MCF 10A (cell line): Measurements from ENCODE around the gene ARL14. TPM values are rescaled to one million over a fixed set of nuclear protein-coding genes. Genes with fewer than 3 reads are reported as not detected.

Experiments used
- BruUV-seq: library from RNA; stranded (reverse); fragments of 400-500 nt; replicated peaks from 2 replicates; lab custom pipeline; 2021; lab: Mats Ljungman, UMichigan
- CTCF ChIA-PET: fragments of 300-600 bp; sonication (Branson Sonifier 250); formaldehyde crosslinking; extraction: SDS; loops from one replicate; lab custom pipeline; 2021; ENCODE audit warnings: antibody characterized with exemption, inconsistent platforms; lab: Yijun Ruan, JAX
- POLR2A ChIA-PET: fragments of 300-600, 350-650 bp; sonication (Branson Sonifier 250); formaldehyde crosslinking; extraction: SDS; loops from one replicate; lab custom pipeline; 2020; ENCODE audit warnings: antibody characterized with exemption, inconsistent platforms; lab: Yijun Ruan, JAX
- DNase-seq: peaks from one replicate; pipeline ENCODE4 v3.0.0-alpha.2; 2018; ENCODE audit not compliant: unreplicated experiment
- H3K27ac Mint-ChIP-seq: one replicate; pipeline ENCODE4 v1.8.0; 2022; ENCODE audit warnings: mild to moderate bottlenecking, low read depth, mixed read lengths; ENCODE audit not compliant: unreplicated experiment
- H3K27me3 Mint-ChIP-seq: one replicate; pipeline ENCODE4 v1.8.0; 2022; ENCODE audit warnings: mixed read lengths; ENCODE audit not compliant: insufficient read depth, unreplicated experiment
- H3K36me3 Mint-ChIP-seq: one replicate; pipeline ENCODE4 v1.8.0; 2022; ENCODE audit warnings: mild to moderate bottlenecking, moderate library complexity, mixed read lengths; ENCODE audit not compliant: insufficient read depth, unreplicated experiment
- H3K4me1 Mint-ChIP-seq: one replicate; pipeline ENCODE4 v1.8.0; 2022; ENCODE audit warnings: mixed read lengths; ENCODE audit not compliant: insufficient read depth, unreplicated experiment
- H3K4me3 Mint-ChIP-seq: one replicate; pipeline ENCODE4 v1.8.0; 2022; ENCODE audit warnings: mild to moderate bottlenecking, moderate library complexity, mixed read lengths; ENCODE audit not compliant: unreplicated experiment
- H3K9me3 Mint-ChIP-seq: one replicate; pipeline ENCODE4 v1.8.0; 2022; ENCODE audit warnings: mixed read lengths; ENCODE audit not compliant: unreplicated experiment
- CTCF ChIP-seq: fragments of 200-600 bp; IDR thresholded peaks from one replicate; pipeline ENCODE4 v1.8.0; 2022; ENCODE audit warnings: antibody characterized with exemption, mild to moderate bottlenecking; ENCODE audit not compliant: unreplicated experiment
- intact Hi-C: fragments of 100-400 bp; cut with micrococcal nuclease; formaldehyde crosslinking; loops from 2 replicates; pipeline ENCODE4 v1.14.1; 2022
- total RNA-seq: library from RNA; stranded (reverse); gene quantifications from 2 replicates; pipeline ENCODE4 v1.2.3, GENCODE V29; 2022

The ARL14 gene
- total RNA-seq, 1 experiment from 2014 or later = 0.72 TPM

- POLR2A ChIA-PET = interaction anchor here (1.0 to 1.5 kb wide), 2 partner anchors 24 to 88 kb away, joined by 4 to 6 read pairs; partner anchors contain the start of gene ARL14
- no peaks in the 10 kb centered on the region for H3K4me1 Mint-ChIP-seq
- no peaks in the 10 kb centered on the region for H3K27me3 Mint-ChIP-seq
- H3K9me3 Mint-ChIP-seq = no peaks in the 10 kb centered on the region
- intact Hi-C loops = no loop called here
- no TSS peak for BruUV-seq
- H3K36me3 Mint-ChIP-seq = peaks cover 6% of the 10 kb centered on the region
- H3K4me3 Mint-ChIP-seq = no peak overlapping the region
- CTCF ChIA-PET = interaction anchor here (0.6 to 1.1 kb wide), 3 partner anchors 25 to 754 kb away, joined by 3 read pairs; no protein-coding TSS in a partner anchor
- TF ChIP-seq CTCF = no peak
- no peak overlapping the region for H3K27ac Mint-ChIP-seq
- DNase-seq = no peak
These were observed 23.4 kb upstream of the ARL14 start for GRCh38 chr3:160653512-160653911.

GRCh38 chr3:160660902-160661301 lies 16.1 kb upstream of the ARL14 start:
- no peak for DNase-seq
- H3K9me3 Mint-ChIP-seq = no peaks in the 10 kb centered on the region
- H3K4me1 Mint-ChIP-seq = peaks cover 6% of the 10 kb centered on the region
- H3K4me3 Mint-ChIP-seq = no peak overlapping the region
- BruUV-seq = no TSS peak
- no peak for TF ChIP-seq CTCF
- intact Hi-C loops = no loop called here
- no peaks in the 10 kb centered on the region for H3K27me3 Mint-ChIP-seq
- no peak overlapping the region for H3K27ac Mint-ChIP-seq
- POLR2A ChIA-PET = interaction anchor here (0.7 to 0.8 kb wide), 2 partner anchors 14 to 132 kb away, joined by 3 read pairs; no protein-coding TSS in a partner anchor
- CTCF ChIA-PET = interaction anchor here (0.8 to 1.4 kb wide), 3 partner anchors 12 to 628 kb away, joined by 3 to 4 read pairs (median 4); no protein-coding TSS in a partner anchor
- H3K36me3 Mint-ChIP-seq = peaks cover 6% of the 10 kb centered on the region

- intact Hi-C loops = no loop called here
- CTCF ChIA-PET = interaction anchor here (1.1 to 1.4 kb wide), 2 partner anchors 13 to 25 kb away, joined by 4 read pairs; no protein-coding TSS in a partner anchor
- TF ChIP-seq CTCF = no peak
- H3K9me3 Mint-ChIP-seq = no peaks in the 10 kb centered on the region
- POLR2A ChIA-PET = no interaction called here
- no peaks in the 10 kb centered on the region for H3K36me3 Mint-ChIP-seq
- DNase-seq = no peak
- H3K4me1 Mint-ChIP-seq = peaks cover 13% of the 10 kb centered on the region
- H3K27me3 Mint-ChIP-seq = no peaks in the 10 kb centered on the region
- no peak overlapping the region for H3K27ac Mint-ChIP-seq
- BruUV-seq = no TSS peak
- H3K4me3 Mint-ChIP-seq = no peak overlapping the region
These were observed 15.3 kb upstream of the ARL14 start for GRCh38 chr3:160661660-160662059.

GRCh38 chr3:160665231-160665630 lies 11.7 kb upstream of the ARL14 start:
- POLR2A ChIA-PET = interaction anchor here (1.3 kb wide), 1 partner anchor 98 kb away, joined by 3 read pairs; no protein-coding TSS in a partner anchor
- H3K36me3 Mint-ChIP-seq = no peaks in the 10 kb centered on the region
- H3K27me3 Mint-ChIP-seq = no peaks in the 10 kb centered on the region
- no peak overlapping the region for H3K27ac Mint-ChIP-seq
- no TSS peak for BruUV-seq
- no peaks in the 10 kb centered on the region for H3K9me3 Mint-ChIP-seq
- CTCF ChIA-PET = interaction anchor here (0.5 to 0.6 kb wide), 2 partner anchors 352 to 914 kb away, joined by 3 to 4 read pairs; no protein-coding TSS in a partner anchor
- no peak for DNase-seq
- intact Hi-C loops = no loop called here
- no peak for TF ChIP-seq CTCF
- H3K4me3 Mint-ChIP-seq = no peak overlapping the region
- H3K4me1 Mint-ChIP-seq = peaks cover 29% of the 10 kb centered on the region
